Inferior parietal cortex (tissue), 1 donor: Measurements from ENCODE around the gene TLR3.
"Not testable (repeated sequence)": the region's sequence is repeated elsewhere in the genome, so short reads cannot be mapped to it uniquely, and the experiment has no call there.

Experiments
- DNase-seq: peaks from one replicate; pipeline ENCODE4 v3.0.0-alpha.2; 2016; ENCODE audit errors: extremely low spot score

Gene TLR3

DNA sequence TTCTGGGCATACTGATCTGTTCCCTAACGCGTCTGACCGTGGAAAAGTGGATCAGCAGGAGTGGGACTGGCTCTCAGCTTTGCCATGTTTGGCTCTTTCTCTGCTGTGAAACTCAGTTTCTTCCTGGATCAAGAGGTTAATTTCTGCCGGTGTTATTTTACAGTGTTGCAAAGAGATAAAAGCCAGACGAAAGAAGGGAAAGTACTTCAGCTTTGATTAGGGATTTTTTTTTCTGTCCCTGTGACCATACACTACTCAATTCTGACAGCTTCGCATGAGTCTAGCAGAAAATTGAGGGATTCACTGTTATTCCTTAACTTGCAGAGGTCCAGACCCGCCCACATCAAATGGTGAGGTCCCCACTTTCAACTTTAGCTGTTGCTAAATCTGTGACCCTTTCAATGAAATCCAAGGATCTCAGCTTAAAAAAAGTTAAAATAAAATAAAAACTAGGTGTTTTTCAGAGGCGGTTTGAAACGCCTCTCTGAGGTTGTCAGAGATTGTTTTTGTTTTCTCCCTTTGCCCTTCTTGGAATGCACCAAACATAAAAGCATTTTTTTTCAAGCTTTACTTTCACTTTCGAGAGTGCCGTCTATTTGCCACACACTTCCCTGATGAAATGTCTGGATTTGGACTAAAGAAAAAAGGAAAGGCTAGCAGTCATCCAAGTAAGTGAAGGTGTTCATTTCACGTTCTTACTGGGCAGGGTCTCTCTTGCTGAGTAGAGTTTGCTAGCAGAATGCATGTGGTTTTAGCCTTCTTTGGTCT, at the start of gene TLR3:
Gene TLR3 (plus strand): TSS at position 576 of the 768 bp plus-strand sequence. CDS start 7,464 bp downstream, outside the sequence.
- DNase-seq: peak; percentile 27

DNA sequence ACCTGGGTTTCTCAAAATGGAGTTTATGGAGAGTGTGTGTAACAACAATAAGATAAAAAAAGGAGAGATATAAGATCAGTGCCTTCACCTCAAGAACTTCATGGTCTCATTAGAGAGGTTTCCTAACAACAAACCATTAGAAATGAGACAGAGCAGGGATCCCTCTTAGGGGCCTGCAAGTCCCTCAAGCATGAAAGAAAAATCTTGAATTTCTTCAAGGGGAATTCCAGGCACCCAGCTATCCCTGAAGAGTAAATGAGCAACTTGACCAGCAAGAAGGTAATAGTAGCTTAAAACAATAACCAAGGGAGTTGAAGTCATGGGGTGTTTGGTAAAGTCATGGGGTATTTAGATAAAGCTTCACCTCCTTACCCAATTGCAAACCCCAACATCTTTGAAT, 49.7 kb upstream of the TLR3 start:
- DNase-seq: no peak

DNA sequence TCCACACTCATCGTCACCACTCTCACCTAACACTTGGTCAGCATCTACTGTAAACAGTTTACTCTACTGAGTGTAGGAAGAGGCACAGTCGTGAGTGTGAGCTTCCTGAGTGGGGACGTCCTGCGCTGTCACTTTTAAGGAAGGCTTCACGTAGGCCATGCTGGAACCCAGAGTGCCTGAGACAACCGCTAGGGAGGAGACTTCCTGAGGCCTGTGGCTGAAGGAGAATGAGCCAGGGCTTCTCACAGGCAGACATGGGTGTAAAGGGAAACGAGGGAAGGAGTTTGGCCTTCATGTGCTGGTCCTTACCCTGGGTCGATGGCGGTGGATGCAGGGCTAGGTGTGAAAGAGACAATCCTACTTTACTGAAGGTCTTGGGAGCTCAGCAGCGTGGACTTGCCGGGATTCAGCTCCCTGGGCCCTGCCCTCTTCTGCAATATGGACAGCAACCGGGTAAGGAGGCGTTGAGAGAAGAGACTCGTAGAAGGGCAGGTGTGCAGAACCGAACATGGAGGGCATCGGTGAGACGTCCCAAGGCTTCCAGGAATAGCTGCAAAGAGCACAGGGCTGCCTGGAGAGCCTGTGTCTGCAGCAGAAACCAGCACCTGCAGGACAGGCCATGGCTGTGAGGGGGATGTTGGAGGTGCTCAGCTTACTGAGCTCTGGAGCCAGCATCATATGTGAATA, 48.7 kb upstream of the TLR3 start:
- DNase-seq: no peak

DNA sequence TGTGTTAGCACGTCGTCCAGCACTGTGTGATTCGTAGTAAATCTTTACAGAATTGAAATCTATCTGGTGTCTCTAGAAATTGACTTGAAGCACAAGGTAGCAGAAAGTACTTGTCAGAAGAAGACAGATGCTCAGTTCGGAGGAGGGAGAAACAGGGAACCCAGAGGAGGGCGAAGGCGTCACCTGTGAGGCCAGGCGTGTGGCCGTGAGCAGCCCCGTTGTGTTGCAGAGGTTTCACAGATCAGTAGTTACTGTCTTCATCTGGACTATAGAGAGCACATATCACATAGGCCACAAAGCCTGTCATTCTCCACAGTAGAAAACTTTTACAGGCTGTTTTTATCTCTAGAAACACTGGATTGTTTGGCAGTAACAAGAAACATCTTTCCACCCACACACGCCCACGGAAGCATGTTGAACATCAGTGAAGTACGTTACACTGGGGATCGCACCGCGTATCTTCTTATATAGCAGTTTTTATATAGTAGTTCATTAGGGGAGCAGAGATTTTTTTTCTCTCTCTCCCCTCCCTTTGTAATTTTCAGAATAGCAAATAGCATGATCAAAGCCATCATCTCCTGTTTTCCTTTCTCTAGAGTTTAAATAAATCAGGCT, 48.1 kb upstream of the TLR3 start:
- DNase-seq: no peak

DNA sequence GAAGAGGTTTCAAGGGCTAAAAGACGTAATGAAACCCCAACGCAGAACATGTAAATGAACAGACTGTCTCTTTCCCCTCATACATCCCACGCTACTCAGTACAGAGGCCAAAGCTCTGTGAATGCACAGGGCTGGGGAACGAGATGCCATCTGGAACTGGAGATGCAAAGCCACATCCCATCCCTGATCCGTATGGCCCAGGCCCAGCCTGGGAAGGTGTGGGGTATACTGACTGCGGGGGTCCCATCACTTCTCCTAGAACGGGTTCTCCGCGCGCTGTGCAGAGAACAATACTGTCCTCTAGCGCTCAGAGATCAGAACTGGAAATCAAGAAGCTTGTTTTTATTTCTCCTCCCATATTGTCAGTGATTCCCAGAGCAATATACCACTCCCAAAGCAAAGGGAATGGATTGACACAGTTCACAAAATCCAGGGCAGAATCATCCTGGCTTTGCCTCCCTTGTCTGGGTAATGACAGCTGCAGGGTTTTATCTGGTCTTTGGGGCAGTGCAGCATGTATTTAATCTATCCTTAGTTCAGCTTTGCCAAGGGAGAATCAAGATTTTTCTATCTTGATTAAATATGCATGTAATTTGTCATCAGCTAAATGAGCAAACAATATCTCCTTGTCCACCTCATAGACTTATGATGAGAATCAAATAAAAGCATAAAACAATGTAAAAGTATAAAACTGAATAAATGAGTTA, 47.3 kb upstream of the TLR3 start:
- DNase-seq: peak; percentile 68

DNA sequence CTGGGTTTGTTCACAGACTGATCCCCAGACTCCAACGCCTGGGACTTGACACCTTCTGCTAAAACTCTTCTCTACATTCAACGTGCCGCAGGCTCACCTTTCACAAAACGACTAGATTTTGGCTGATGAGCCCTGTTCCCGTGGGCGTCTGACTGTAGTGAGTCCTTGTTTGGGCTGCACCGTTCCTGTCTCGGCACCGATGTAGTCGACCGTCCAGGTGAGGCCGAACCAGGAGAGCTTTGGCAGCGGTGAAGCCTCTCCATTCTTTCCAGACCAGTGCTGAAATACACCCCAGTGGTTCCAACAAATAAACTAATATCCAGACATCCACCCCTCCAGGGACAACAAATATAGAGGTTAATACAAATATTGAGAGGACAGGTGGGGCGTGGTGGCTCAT, 45.0 kb upstream of the TLR3 start:
- no peak for DNase-seq

DNA sequence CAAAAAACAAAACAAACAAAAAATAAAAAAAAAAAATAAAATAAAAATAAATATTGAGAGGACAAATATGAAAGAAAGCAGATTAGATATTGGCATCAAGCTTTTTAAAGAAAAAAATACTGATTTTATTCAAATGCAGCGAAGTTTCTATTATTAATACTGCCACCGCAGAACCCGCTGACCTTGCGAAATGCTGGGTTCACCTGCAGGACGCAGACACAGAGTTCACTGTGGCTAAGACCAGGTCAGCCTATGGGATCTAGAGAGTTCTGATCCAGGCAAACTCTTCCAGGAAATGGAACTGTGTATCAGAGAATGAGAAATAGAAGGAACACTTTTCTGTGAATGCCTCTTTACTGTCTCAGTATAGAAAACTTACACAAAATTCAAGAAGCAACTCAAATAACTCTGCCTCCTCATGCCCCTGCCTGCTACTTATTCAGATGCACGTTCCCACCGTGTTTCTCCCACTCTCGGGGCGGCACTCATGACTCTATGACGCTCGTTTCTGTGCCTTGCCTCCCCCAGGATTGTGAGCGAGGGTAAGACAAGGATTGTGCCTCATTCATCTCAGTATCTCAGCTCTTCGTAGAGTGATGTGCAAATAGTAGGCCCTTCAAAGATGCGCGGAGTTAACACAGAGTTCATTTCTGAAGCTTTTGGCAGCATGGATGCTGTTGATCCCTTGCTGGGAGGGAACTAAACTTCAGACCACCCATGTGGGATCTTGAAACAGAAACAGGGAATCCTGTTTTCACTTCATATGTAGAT, 44.1 kb upstream of the TLR3 start:
- DNase-seq: no peak

DNA sequence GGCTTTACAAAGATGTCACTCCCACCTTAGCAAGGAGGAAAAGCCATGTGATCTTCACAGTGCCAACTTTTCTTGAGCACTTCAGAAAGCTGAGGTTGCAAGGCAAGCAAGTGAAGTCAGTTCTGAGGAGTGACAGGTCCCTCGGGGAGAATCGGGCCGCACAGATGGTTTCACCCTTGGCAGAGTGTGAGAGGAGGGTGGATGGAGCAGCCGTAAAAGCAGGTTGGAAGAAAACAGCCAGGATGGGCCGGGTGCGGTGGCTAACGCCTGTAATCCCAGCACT, 43.6 kb upstream of the TLR3 start:
- DNase-seq: no peak

DNA sequence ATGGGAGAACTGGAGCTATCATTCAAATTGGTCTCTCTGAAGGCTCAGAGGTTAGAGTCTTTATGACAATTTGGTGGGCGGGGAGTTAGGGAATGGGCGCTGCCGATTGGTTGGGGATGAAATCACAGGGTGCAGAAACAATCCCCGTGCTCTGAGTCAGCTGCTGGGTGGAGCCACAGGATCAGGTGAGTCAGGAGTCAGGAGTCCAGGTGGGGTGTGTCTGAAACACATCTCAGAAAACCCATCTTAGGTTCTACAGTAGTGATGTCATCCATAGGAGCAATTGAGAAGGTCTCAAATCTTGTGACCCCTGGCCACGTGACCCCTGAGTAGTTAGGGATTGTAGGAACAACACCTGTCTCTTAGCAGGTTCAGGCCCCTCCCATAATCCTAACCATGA, 41.6 kb upstream of the TLR3 start:
- no peak for DNase-seq

DNA sequence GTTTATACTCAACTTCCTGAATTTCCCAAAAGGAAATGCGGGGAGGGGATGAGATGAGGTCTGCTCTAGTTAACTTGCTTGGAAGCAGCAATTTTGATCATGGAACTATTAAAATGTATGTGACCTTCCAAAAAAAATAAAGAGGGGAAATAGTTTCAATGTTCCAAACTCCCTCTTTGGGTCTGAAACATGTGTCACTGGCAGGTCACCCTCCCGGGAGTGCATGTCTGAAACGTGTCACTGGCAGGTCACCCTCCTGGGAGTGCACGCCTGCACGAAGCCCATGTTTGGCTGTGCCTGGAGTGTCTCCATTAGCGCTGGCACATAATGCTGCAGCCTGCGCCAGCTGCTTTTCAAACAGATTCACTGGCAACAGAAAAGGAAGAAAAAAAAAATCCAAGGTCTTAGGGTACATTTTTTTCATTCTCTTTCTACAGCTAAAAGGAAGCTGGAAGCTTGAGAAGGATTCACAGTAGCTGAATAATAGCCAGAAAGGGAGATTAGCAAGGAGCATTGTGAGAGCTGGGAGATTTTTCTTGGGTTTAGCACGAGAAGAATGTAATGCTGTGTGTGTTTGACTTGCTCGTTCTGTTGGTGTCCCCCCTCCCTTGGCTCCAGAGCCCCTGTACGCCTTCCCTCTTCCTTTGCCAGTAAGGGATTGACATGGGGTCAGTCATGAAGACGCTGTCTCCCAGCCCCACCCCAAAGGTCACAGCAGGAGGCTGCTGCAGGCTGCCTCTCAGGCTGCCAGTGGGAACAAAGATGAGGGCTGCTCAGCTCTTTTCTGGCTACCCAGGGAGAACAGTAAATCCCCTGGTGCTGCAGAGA, 39.2 kb upstream of the TLR3 start:
- no peak for DNase-seq

DNA sequence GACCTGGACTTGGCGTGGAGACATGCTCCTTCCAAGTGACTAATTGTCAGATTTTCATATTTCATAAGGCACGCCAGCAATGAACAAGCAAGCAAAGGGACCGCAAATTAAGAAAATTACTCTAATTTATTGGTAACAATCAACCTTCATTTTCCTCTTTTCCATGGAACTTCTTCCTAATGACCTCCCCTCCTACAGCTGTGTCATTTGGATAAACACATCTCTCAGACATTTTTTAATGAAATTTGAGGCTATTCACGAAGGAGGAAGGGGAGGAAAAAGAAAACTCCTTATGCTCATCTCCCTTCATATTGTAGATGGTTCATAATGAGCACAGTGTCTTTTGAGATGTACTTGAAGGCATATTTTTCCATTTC, 38.6 kb upstream of the TLR3 start:
- DNase-seq: no peak

DNA sequence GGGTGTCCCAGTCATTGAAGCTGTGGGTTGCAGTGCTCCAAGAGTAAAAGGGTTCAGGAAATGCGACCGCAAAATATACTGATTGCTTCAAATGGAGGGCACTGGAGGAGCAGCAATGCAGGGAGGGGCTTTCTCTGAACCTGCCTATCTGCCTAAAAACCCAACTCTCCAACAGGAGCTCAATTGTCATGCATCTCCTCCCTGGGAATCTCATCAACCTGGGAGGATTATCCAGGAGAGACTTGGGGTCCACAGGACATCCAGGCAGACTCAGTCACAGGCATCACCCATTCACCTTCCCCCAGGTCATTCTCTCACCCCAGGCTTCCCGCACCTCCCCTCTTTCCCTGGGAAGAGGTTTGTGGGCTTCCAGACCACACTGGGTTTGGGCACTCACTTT, 38.2 kb upstream of the TLR3 start:
- no peak for DNase-seq

DNA sequence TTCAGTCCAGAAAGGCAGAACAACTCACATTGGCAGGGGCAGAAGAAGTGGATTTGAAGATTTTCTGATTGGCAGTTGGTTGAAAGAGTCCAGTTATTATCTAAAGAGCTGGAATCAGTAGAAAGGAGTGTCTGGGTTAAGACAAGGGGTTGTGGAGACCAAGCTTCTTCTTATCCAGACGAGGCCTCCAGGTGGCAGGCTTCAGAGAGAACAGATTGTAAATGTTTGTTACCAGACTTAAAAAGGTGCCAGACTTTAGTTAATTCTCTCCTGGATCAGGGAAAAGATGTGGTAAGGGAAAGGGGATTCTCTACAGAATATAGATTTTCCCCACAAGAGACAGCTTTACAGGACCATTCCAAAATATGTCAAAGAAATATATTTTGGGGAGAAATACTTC, 36.7 kb upstream of the TLR3 start:
- DNase-seq: no peak

DNA sequence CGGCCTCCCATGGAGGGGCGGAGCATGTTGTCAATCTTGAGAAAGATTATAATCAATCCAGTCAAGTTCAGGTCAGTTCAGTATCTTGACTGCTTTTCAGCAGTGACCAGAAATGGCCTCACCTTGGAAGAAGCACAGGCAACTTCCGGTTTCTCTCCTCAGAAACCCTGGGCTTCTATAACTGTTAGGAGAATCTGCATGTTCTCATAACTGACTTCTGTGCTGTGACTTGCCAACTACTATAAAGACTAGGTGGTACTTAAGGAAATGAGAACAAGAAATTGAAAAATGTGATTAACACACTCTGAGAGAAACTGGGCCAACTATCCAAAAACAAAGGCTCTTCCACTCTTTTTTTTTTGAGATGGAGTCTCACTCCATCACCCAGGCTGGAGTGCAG, 35.9 kb upstream of the TLR3 start:
- no peak for DNase-seq

DNA sequence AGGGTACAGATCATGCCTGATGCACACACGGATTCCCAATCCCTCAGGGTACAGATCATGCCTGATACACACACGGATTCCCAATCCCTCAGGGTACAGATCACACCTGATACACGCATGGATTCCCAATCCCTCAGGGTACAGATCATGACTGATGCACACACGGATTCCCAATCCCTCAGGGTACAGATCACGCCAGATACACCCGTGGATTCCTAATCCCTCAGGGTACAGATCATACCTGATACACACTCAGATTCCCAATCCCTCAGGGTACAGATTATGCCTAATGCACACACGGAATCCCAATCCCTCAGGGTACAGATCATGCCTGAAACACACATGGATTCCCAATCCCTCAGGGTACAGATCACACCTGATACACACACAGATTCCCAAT, 34.3 kb upstream of the TLR3 start:
- DNase-seq: not testable (repeated sequence)

DNA sequence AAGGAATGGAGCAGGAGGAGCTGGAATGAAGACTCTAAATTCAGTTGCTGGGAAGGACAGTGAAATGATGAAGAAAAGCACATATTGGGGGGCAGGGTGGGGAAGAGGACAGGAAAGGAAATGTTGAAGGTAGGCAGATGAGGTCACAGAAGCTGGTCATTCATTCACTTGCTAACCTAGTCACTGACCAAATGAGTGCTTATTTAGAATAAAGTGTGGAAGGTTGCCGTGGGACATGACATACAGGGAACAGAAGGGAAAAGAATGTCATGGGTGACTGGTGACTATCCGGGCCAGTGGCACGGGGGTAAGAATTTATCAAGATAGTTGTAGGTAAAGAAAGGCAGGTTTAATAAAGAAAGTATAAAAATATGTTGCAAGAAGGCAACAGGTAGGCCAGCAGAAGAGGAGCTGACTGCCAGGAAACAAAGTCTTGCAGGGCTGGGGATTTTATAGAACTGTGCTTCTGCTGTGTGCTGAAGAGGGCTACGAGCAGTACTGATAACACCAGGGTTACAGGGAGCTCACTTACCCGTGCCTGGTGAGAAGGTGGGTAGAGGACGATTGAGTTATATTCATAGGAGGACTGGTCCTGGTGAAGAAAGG, 31.9 kb upstream of the TLR3 start:
- DNase-seq: no peak

DNA sequence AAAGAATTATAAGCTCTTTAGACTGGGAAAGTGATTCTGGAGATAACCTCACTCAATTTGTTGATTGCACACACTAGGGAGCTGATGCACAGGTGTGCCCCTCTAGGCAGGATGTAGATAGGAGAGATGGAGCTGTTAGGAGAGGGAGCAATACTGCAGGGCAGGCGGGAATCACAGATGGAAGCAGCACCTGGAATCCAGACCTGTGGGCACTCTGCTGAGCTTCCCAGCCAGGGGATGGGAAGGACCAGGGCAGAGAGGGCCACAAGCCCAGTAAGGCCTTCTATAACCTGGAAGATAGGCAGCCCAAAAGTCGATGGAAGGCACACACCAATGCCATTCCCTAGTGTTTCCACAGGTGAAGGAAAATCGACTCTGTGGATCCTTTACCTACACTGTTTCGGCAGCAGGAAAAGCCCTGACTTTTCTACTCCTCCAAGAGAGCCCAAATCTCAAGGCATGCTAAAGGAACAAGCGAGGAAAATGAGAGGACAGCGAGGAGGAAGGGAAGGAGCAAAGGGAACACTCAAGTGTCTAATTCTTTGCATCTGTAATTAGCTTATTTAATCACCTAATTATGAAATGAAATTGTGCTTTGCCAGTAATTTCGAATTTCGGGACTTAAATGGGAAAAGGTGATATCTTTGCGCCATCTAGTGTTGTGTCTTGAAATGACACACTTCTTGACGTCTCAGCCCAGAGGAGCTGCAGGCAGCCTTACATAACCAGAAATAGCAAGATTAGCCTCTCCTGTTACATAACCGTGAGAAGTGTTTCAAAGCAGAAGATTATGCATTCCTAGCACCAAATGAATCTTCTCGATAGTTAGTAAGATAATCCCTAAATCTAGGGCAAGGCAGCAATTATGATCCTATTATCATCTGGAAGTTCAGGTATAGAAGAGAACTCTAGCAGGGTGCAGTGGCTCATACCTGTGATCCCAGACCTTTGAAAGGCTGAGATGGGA, 31.0 kb upstream of the TLR3 start:
- DNase-seq: peak; percentile 91

DNA sequence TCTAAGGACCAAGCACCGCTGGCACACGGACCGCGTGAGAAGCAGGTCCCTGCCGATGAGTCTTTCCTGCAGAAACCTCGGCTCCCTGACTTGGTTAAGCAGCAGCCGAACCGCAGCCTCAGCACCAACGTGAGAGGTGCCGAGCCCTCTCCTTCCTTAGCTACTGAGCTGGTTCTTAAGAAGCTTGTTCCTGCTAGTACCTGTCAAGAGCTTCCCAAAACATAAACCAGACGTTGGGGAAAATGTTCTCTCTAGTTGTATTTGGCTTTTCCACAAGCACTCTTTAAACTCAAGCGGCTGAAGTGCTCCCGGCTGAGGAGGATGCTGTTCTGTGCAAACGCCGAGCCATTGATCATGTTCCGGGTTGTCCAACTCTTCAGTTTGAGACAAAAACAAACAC, 29.3 kb upstream of the TLR3 start:
- no peak for DNase-seq

DNA sequence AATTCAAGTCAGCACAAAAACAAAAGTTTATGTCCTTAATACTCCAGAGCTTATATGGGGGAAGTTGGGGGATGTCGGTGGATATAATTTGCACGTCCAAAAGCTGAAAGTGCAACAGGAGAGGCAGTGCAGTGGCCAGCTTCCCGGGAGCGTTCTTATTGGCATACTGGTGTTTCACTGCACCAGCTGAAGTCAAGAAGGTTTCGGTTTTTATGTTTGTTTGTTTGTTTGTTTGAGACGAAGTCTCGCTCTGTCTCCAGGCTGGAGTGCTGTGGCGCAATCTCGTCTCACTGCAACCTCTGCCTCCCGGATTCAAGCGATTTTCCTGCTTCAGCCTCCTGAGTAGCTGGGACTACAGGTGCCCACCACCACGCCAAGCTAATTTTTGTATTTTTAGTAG, 28.6 kb upstream of the TLR3 start:
- DNase-seq: no peak
